SK-MEL-5 (cell line): Measurements from ENCODE around the gene NAPSA. TPM values are rescaled to one million over a fixed set of nuclear protein-coding genes. Genes with fewer than 3 reads are reported as not detected.
"Not testable (repeated sequence)": the region's sequence is repeated elsewhere in the genome, so short reads cannot be mapped to it uniquely, and the experiment has no call there.

Source experiments
- DNase-seq: peaks from one replicate; pipeline ENCODE4 v3.0.0-alpha.2; 2016; ENCODE audit warnings: low read depth, low spot score
- in situ Hi-C: cut with HindIII; loops from 2 replicates; pipeline ENCODE4 v1.10.0; 2016; ENCODE audit warnings: low sequenced_read_pairs, high pct_unique_total_duplicates, low pct_unique_long_range_greater_than_20kb
- polyA plus RNA-seq, 2 experiments: library from polyadenylated mRNA; depleted of rRNA; stranded (reverse); fragments of >200 nt; gene quantifications; 2 replicates each; pipeline ENCODE4 v1.2.3, GENCODE V29; 2015
- total RNA-seq: library from RNA; depleted of rRNA; stranded (reverse); fragments of >200 nt; shearing (Covaris generic); gene quantifications from 2 replicates; pipeline ENCODE4 v1.2.3, GENCODE V29; 2014; rRNA removed

NAPSA gene
- total RNA-seq = 0.13 and 0.48 TPM in 2 replicates
- polyA plus RNA-seq (2015; cell fraction: cytosol; rRNA removed) = 0.11 TPM in 1 of 2 replicates, not detected in the other
- 7.4 and 15.5 TPM in 2 replicates for polyA plus RNA-seq (2015; cell fraction: nucleus; rRNA removed)

DNA sequence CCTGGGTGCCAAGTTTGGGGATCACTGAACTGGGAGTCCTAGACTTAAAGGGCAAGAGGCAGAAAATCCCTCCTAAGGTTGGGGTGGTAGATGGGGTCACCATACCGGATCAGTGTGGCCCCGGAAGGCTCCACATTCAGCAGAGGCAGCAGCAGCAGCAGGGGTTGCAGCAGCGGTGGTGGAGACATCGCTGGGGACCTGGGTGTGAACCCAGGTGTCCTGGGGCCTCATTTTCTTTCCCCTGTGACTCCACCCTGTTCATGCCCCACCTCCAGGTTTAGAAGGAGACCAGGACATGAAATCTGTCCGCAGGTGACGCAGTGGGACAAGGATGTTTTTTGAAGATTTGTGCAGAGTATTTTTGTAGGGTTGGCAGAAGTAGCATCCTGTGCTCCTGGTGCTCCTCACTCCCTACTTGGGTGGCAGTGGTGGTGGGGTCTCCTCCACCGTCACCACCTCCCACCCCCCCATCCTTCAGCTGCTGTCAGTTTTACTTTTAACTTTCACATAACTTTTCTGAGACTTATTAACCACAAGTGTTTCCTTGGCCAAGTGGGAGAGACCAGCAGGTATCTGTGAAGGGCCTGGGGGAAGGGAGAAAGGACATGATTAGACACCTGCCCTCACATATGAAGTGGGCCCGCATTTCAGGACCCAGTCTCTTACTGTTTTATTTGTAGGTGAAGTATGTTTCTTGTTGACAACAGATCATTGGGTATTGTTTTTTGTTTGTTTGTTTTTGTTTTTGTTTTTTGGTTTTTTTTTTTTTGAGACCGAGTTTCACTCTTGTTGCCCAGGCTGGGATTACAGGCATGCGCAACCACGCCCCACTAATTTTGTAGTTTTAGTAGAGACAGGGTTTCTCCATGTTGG lies at the start of gene NAPSA:
TSS of gene NAPSA (minus strand) at position 206 of the 873 bp plus-strand sequence. CDS start at position 188, 18 bp downstream.
- no peak for DNase-seq
- in situ Hi-C loops = no loop called here

- in situ Hi-C loops = no loop called here
- DNase-seq = no peak
Measured at GRCh38 chr19:50413531-50413930, 48.1 kb upstream of the NAPSA start.

DNA sequence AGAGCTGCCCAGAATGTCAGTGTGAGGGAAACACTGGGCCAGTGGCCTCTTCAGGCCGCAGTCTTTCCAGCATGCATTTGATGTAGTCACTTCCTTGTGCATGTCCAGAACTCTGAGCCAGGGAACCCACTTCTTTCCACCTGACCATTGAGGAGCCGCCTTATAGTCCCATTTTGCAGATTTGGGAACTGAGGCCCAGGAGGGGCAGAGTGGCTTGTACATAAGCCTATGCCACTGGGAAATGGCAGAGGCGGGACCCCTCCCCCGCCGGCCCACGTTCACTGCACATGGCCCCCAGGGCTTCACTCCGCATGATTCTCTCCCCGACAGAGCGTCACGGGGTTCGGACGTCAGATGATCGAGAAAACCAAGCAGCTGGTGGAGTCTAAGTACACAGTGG lies 47.7 kb upstream of the NAPSA start:
- DNase-seq = no peak
- in situ Hi-C loops = no loop called here

DNA sequence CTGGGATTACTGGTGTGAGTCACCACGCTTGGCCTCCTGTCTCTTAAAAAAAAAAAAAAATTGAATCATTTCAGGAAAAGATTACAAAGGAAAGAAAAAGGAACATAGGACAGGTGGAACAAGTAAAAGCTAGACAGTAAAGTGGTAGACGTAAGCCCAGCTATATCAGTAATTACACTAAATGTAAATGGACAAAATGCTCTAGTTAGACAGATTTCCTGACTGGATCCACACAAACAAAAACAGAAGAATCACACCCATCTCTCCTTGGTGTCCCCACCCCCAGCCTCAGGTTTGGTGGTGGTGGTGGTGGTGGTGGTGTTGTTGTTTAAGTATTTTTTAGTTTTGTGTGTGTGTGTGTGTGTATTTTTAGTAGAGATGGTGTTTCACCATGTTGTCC lies 47.0 kb upstream of the NAPSA start:
- in situ Hi-C loops = no loop called here
- DNase-seq = no peak

- no peak for DNase-seq
- in situ Hi-C loops = no loop called here
Measured at GRCh38 chr19:50410109-50410508, 44.7 kb upstream of the NAPSA start.

- DNase-seq = no peak
Measured at GRCh38 chr19:50409347-50409746, 43.9 kb upstream of the NAPSA start.

DNA sequence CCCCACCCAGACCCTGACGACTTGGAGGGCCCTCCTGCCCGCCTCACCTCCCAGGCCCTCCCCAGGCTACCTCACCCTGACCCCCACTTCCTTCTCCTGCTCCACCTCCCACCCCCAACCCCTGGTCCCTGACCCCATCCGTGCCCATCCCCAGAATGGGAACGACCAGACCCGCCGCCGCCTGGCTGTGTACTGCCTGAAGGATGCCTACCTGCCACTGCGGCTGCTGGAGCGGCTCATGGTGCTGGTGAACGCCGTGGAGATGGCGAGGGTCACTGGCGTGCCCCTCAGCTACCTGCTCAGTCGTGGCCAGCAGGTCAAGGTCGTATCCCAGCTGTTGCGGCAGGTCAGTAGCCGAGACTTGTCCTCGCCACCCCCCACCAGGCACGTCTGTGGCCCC lies 41.4 kb upstream of the NAPSA start:
- no peak for DNase-seq
- in situ Hi-C loops = no loop called here

More at GRCh38 chr19:50409347-50409746, 43.9 kb upstream of the NAPSA start:
- in situ Hi-C loops = no loop called here

DNA sequence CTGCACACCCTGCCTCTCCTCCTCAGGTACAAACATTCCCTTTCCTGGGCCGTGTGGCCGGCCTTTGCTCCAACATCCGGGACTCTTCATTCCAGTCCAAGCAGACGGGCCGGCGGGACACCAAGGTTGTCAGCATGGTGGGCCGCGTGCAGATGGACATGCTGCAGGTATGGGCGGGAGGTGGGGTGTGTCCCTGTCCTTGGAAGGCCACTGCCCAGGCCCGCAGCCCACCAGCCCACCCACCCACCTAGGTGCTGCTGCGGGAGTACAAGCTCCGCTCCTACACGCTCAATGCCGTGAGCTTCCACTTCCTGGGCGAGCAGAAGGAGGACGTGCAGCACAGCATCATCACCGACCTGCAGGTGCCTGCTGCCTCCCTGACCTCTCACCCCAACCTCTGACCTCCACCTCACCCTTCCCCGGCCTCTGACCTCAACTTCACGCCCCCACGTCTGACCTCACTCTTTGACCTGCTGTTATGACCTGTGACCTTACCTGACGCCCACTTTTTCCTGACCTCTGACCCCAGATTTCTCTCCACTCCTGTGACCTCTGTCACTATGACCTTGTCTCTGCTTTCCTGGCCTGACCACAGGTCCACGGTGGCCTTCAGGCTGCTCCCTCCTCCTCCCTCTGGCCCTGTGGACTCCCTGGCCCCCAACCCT lies 40.8 kb upstream of the NAPSA start:
- no peak for DNase-seq

GRCh38 chr19:50402544-50403301 lies 37.3 kb upstream of the NAPSA start:
- no peak for DNase-seq
- in situ Hi-C loops = no loop called here

More for the DNA sequence above, 40.8 kb upstream of the NAPSA start:
- in situ Hi-C loops = no loop called here

DNA sequence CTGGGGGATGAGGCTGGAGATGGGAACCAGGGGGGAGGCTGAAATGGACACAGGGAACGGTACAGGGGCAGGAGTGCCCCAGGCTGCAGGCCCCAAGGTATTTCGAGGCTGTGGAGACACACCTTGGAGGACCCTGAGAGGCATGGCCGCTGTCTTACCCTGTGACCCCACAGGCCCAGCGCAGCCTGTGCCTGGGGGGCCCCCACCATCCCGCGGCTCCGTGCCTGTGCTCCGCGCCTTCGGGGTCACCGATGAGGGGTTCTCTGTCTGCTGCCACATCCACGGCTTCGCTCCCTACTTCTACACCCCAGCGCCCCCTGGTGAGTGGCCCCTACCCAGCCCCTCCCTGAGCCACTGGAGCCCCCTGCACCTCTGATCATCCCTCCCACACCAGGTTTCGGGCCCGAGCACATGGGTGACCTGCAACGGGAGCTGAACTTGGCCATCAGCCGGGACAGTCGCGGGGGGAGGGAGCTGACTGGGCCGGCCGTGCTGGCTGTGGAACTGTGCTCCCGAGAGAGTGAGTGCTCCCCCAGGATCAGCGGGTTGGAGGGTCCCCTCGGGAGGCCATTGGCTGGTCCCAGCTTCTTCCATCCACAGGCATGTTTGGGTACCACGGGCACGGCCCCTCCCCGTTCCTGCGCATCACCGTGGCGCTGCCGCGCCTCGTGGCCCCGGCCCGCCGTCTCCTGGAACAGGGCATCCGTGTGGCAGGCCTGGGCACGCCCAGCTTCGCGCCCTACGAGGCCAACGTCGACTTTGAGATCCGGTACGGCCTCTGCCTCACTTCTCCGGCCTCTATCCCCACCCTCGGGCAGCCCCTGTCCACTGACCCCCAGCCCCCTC lies 36.4 kb upstream of the NAPSA start:
- in situ Hi-C loops = no loop called here
- no peak for DNase-seq

DNA sequence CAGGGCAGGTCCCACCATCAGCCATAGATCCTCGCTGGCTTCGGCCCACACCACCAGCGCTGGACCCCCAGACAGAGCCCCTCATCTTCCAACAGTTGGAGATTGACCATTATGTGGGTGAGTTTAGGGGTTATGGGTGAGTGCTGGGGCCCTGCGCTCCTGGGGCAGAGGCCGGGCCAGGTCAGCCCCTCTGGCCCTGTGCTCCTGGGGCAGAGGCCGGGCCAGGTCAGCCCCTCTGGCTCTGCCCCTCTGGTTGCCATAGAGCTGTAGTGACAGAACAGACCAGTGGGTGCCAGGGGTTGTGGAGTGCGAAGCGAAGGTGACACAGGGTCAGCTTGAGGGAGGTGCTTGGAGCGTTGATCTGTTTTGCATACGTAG lies 33.9 kb upstream of the NAPSA start:
- DNase-seq = no peak
- in situ Hi-C loops = no loop called here

GRCh38 chr19:50398675-50399367 lies 33.4 kb upstream of the NAPSA start:
- in situ Hi-C loops = no loop called here
- DNase-seq = no peak

GRCh38 chr19:50394017-50394416 lies 28.6 kb upstream of the NAPSA start:
- no peak for DNase-seq
- in situ Hi-C loops = no loop called here

- DNase-seq = no peak
- in situ Hi-C loops = no loop called here
Measured at GRCh38 chr19:50393589-50393988, 28.1 kb upstream of the NAPSA start.

- DNase-seq = peak; percentile 50
- in situ Hi-C loops = no loop called here
Measured at GRCh38 chr19:50392759-50393158, 27.3 kb upstream of the NAPSA start.

DNA sequence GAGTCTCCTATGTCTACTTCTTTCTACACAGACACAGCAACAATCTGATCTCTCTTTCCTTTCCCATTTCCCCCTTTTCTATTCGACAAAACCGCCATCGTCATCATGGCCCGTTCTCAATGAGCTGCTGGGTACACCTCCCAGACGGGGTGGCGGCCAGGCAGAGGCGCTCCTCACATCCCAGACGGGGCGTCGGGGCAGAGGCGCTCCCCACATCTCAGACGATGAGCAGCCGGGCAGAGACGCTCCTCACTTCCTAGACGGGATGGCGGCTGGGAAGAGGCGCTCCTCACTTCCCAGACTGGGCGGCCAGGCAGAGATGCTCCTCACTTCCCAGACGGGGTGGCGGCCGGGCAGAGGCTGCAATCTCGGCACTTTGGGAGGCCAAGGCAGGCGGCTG lies 25.5 kb upstream of the NAPSA start:
- DNase-seq, in situ Hi-C loops: not testable (repeated sequence)

- in situ Hi-C loops, DNase-seq: not testable (repeated sequence)
Measured at GRCh38 chr19:50390295-50390694, 24.9 kb upstream of the NAPSA start.
